ENCODE measurements around the gene NAALADL1.

The NAALADL1 gene

DNA sequence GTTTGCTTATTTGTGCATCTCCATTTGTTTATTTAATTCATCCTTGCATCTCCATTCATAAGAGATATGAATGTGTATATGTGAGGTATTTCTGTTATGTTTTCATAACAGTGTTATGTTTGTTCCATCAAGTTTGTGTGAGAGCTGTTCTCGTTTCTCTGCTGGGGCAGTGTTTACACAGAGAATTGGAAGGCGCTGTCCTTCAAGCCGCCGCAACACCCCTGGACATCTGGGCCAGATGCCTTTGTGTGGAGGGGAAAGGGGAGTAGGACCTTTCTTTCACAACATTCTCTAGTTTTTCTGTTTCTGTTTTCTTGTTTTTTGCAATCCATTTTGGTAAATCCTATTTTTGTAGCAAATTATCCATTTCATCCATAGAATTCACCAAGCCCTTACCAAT is 46.3 kb upstream of the NAALADL1 start:
- Histone ChIP-seq H3F3A (ENCODE audit: insufficient read depth) (no peaks in the 10 kb centered on the region), H3K9ac (ENCODE audit: low read length) (no peak overlapping the region), H3K9me2 (replicated peaks; ENCODE audit: insufficient read depth, low read length) (no peaks in the 10 kb centered on the region), H4K20me1 (ENCODE audit: low read depth, low read length) (no peaks in the 10 kb centered on the region), H3K79me2 (ENCODE audit: insufficient read depth, low read length) (peaks cover 9% of the 10 kb centered on the region; the same call in 1 of the 2 replicates), H3K4me2 (ENCODE audit: low read depth, low read length, poor library complexity, severe bottlenecking) (no peak overlapping the region), H3K36me3 (ENCODE audit: low read length) (no peaks in the 10 kb centered on the region), H3K4me3 (ENCODE audit: insufficient read depth, low read length, poor library complexity, severe bottlenecking) (no peak overlapping the region), H3K27ac (ENCODE audit: low read depth, low read length) (no peak overlapping the region), H3K9me3 (ENCODE audit: insufficient read depth, low read length) (no peaks in the 10 kb centered on the region), H2AFZ (ENCODE audit: low read depth, low read length, severe bottlenecking) (no peak overlapping the region), H3K27me3 (ENCODE audit: low read length) (no peaks in the 10 kb centered on the region)
- TF ChIP-seq, protein P1, sequence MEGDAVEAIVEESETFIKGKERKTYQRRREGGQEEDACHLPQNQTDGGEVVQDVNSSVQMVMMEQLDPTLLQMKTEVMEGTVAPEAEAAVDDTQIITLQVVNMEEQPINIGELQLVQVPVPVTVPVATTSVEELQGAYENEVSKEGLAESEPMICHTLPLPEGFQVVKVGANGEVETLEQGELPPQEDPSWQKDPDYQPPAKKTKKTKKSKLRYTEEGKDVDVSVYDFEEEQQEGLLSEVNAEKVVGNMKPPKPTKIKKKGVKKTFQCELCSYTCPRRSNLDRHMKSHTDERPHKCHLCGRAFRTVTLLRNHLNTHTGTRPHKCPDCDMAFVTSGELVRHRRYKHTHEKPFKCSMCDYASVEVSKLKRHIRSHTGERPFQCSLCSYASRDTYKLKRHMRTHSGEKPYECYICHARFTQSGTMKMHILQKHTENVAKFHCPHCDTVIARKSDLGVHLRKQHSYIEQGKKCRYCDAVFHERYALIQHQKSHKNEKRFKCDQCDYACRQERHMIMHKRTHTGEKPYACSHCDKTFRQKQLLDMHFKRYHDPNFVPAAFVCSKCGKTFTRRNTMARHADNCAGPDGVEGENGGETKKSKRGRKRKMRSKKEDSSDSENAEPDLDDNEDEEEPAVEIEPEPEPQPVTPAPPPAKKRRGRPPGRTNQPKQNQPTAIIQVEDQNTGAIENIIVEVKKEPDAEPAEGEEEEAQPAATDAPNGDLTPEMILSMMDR (IDR thresholded peaks at IDR 0.05; ENCODE audit: insufficient read depth, low read length, poor library complexity, severe bottlenecking) = no peak
- TF ChIP-seq EZH2phosphoT487 (conservative IDR thresholded peaks at IDR 0.05; ENCODE audit: low read length) = no peak

DNA sequence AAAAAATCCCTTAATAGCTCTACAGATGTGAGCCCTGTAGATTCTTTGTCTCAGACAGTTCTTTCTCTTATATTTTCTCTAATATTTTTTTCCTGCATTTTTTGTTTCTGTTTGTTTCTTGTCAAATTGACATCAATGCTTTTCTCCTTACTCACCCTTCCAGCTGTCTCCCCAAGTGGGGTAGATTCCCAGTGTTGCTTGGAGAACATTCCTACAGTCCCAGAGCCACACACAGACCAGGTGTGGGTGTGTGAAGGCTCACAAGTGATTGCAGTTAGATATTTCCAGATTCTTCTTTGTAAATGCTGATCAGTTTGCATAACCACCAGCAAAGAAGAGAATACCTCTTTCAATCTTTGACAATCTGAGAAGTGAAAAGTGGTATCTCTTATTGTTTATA is 45.1 kb upstream of the NAALADL1 start:
- TF ChIP-seq EZH2phosphoT487 (conservative IDR thresholded peaks at IDR 0.05; ENCODE audit: low read length) = no peak
- TF ChIP-seq, protein P1 (IDR thresholded peaks at IDR 0.05; ENCODE audit: insufficient read depth, low read length, poor library complexity, severe bottlenecking) = no peak
- H3K79me2 ChIP-seq (ENCODE audit: insufficient read depth, low read length) = peaks cover 19% of the 10 kb centered on the region
- no peaks in the 10 kb centered on the region for H3K9me2 ChIP-seq (replicated peaks; ENCODE audit: insufficient read depth, low read length)
- H3K4me3 ChIP-seq (ENCODE audit: insufficient read depth, low read length, poor library complexity, severe bottlenecking) = no peak overlapping the region
- H3K4me2 ChIP-seq (ENCODE audit: low read depth, low read length, poor library complexity, severe bottlenecking) = no peak overlapping the region
- H3K36me3 ChIP-seq (ENCODE audit: low read length) = peaks cover 2% of the 10 kb centered on the region; the same call in 1 of the 2 replicates
- no peaks in the 10 kb centered on the region for H4K20me1 ChIP-seq (ENCODE audit: low read depth, low read length)
- H3K9ac ChIP-seq (ENCODE audit: low read length) = no peak overlapping the region
- H3K27me3 ChIP-seq (ENCODE audit: low read length) = no peaks in the 10 kb centered on the region
- H3F3A ChIP-seq (ENCODE audit: insufficient read depth) = no peaks in the 10 kb centered on the region
- H2AFZ ChIP-seq (ENCODE audit: low read depth, low read length, severe bottlenecking) = no peak overlapping the region
- no peaks in the 10 kb centered on the region for H3K9me3 ChIP-seq (ENCODE audit: insufficient read depth, low read length)
- H3K27ac ChIP-seq (ENCODE audit: low read depth, low read length) = no peak overlapping the region

DNA sequence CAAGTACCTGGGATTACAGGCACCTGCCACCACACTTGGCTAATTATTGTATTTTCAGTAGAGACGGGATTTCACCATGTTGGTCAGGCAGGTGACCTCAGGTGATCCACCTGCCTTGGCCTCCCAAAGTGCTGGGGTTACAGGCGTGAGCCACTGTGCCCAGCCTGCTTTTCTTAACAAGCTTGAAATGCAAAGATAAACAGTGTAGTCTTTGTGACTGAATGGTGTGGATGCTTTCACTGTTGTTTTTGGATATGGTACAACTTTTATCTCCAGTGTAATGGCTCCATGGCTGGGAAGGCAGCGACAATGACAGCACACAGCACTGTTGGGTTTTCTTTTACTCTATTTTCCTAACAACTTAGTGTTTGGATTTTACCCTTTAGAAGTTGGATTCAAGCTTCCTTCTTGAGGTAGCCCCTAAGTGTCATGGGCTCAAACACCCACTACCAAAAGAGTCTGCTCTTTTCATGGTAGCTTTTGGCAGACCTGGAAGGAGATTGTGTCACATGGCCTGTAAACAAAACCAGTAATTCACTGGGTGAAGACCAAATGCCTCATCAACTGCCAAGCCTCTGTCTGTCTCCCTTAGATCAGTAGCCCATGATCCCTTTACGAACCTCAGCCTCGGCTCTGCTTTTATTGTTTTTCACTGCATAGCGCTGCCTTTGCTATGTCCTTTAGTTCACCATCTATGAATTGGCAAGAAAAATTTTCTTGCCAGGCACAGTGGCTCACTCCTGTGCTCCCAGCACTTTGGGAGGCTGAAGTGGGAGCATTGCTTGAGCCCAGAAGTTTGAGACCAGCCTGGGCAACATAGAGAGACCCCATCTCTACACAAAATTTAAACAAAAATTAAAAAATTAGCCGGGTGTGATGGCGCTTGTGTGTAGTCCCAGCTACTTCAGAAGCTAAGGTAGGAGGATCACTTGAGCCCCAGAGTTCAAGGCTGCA is 44.1 kb upstream of the NAALADL1 start:
- Histone ChIP-seq H3K9me3 (ENCODE audit: insufficient read depth, low read length) (no peaks in the 10 kb centered on the region), H3K9ac (ENCODE audit: low read length) (no peak overlapping the region), H3K4me2 (ENCODE audit: low read depth, low read length, poor library complexity, severe bottlenecking) (no peak overlapping the region), H3F3A (ENCODE audit: insufficient read depth) (no peaks in the 10 kb centered on the region), H2AFZ (ENCODE audit: low read depth, low read length, severe bottlenecking) (no peak overlapping the region), H4K20me1 (ENCODE audit: low read depth, low read length) (no peaks in the 10 kb centered on the region), H3K27me3 (ENCODE audit: low read length) (no peaks in the 10 kb centered on the region), H3K36me3 (ENCODE audit: low read length) (peaks cover 6% of the 10 kb centered on the region; the same call in 1 of the 2 replicates), H3K27ac (ENCODE audit: low read depth, low read length) (no peak overlapping the region), H3K9me2 (replicated peaks; ENCODE audit: insufficient read depth, low read length) (no peaks in the 10 kb centered on the region), H3K79me2 (ENCODE audit: insufficient read depth, low read length) (peaks cover 29% of the 10 kb centered on the region), H3K4me3 (ENCODE audit: insufficient read depth, low read length, poor library complexity, severe bottlenecking) (no peak overlapping the region)
- no peak for TF ChIP-seq EZH2phosphoT487 (conservative IDR thresholded peaks at IDR 0.05; ENCODE audit: low read length)
- TF ChIP-seq, protein P1 (IDR thresholded peaks at IDR 0.05; ENCODE audit: insufficient read depth, low read length, poor library complexity, severe bottlenecking) = no peak

Data from SU-DHL-6 (cell line).